HG03196 (cell line): ENCODE results near the gene MYL11.
A peak's percentile ranks its signal among the peaks of the same experiment; 100 is the strongest.

Experiments
- ATAC-seq: cut with Tn5 transposase; IDR thresholded peaks from one replicate; pipeline ENCODE4 v1.9.1; 2021; ENCODE audit not compliant: unreplicated experiment

MYL11 gene

GRCh38 chr16:30416624-30417528 is 42.3 kb downstream of the MYL11 start:
- no peak for ATAC-seq

- ATAC-seq = peak; percentile 76
These were observed 43.1 kb downstream of the MYL11 start for GRCh38 chr16:30417529-30418349.

- ATAC-seq = no peak
These were observed 44.0 kb downstream of the MYL11 start for GRCh38 chr16:30418350-30419181.

GRCh38 chr16:30421010-30421409 is 46.4 kb downstream of the MYL11 start:
- ATAC-seq = no peak
